Activated naive CD8-positive, alpha-beta T cell (primary cell): ENCODE measurements around the gene MGMT.

Source experiments
- H3K27ac Mint-ChIP-seq: one replicate; pipeline ENCODE4 v1.8.0; 2021; ENCODE audit warnings: mixed read lengths
- H3K27me3 Mint-ChIP-seq: one replicate; pipeline ENCODE4 v1.8.0; 2021; ENCODE audit warnings: mixed read lengths
- H3K36me3 Mint-ChIP-seq: one replicate; pipeline ENCODE4 v1.8.0; 2021; ENCODE audit warnings: mixed read lengths
- H3K4me1 Mint-ChIP-seq: one replicate; pipeline ENCODE4 v1.8.0; 2021; ENCODE audit warnings: low read depth, mixed read lengths
- H3K4me3 Mint-ChIP-seq: one replicate; pipeline ENCODE4 v1.8.0; 2021; ENCODE audit warnings: mild to moderate bottlenecking, mixed read lengths
- H3K9me3 Mint-ChIP-seq: one replicate; pipeline ENCODE4 v1.8.0; 2021; ENCODE audit warnings: low read depth, mixed read lengths

Gene MGMT

DNA sequence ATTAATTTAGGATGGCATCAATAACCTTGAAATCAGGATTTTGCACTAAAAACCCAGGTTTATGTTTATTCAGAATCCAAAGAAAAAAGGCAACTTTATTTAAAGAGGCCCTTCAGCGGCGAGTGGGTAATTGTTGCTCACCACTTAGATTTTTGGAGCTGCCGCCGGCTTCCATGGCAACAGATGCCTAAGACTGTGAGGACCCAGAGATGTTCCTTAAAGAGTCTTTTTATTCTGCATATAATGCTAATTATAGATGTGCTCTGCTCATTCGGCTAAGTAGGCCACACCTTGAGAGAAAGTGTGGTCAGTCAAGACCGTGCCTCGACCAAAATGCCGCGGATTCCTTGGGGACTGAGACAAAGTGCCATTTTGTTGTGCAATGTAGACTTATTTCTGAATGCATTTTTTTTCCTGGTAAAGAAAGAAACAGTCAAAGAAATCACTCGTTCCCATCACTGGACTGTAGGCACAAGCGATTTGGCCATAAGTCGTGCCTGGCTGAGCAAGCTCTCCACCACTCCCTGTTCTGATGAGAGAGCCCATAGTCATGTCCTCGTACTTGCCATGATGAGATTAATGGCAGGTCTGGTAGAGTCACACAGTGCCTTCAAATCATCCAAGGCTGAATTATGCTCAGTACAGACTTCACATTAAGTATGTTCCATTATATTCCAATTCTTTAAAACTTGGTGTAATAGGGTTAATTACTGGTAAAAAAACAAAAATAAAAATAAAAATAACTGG, 21.4 kb upstream of the MGMT start:
- Mint-ChIP-seq H3K36me3 (no peaks in the 10 kb centered on the region), H3K27me3 (peaks cover 1% of the 10 kb centered on the region), H3K27ac (no peak overlapping the region), H3K4me1 (no peaks in the 10 kb centered on the region), H3K9me3 (no peaks in the 10 kb centered on the region), H3K4me3 (no peak overlapping the region)

DNA sequence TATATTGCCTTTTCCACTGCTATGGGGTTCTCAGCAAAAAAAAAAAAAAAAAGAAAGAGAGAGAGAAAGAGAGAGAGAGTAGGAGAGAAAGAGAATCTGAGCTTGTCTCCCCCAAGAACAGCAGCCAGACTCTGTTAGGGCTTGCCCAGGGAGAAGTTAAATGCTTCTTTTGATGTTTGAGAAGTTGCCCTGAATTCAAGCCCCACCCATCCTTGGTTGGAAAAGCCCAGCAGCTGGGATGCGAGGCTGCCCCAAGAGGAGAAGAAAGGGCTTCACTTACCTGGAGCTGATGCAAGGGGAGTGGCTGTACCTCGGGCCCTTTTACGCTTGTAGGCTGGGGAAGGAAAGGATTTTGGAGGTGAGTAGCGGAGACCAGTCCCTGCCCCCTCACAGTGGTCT, 20.9 kb upstream of the MGMT start:
- peaks cover 5% of the 10 kb centered on the region for H3K27me3 Mint-ChIP-seq
- no peak overlapping the region for H3K27ac Mint-ChIP-seq
- H3K9me3 Mint-ChIP-seq, result no peaks in the 10 kb centered on the region
- no peaks in the 10 kb centered on the region for H3K4me1 Mint-ChIP-seq
- no peak overlapping the region for H3K4me3 Mint-ChIP-seq
- no peaks in the 10 kb centered on the region for H3K36me3 Mint-ChIP-seq

DNA sequence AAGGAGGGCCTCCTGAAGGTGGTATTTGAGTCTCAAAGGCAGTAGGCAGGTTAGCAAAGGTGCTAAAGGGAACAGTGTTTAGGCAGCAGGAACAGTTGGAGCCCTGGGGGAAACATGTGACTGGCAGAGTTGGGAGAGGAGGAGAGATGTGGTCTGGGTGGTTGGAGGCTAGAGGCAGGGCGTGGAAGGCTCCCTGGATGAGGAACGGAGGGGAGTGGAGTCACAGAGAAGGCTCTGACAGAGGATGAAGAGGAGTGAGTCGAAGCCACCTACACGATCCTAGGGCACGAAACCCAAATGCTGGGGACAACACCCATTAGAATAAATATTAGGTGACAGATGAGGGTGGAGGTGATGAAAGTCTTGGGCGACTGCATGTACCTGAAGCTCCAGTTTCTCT, 19.6 kb upstream of the MGMT start:
- Mint-ChIP-seq H3K9me3 (no peaks in the 10 kb centered on the region), H3K4me3 (no peak overlapping the region), H3K27ac (no peak overlapping the region), H3K27me3 (peaks cover 5% of the 10 kb centered on the region), H3K4me1 (no peaks in the 10 kb centered on the region), H3K36me3 (no peaks in the 10 kb centered on the region)

GRCh38 chr10:129448086-129448485, 19.0 kb upstream of the MGMT start:
- no peaks in the 10 kb centered on the region for H3K36me3 Mint-ChIP-seq
- H3K27ac Mint-ChIP-seq, result no peak overlapping the region
- no peak overlapping the region for H3K4me3 Mint-ChIP-seq
- H3K27me3 Mint-ChIP-seq, result peaks cover 3% of the 10 kb centered on the region
- no peaks in the 10 kb centered on the region for H3K4me1 Mint-ChIP-seq
- H3K9me3 Mint-ChIP-seq, result no peaks in the 10 kb centered on the region

- Mint-ChIP-seq H3K36me3 (no peaks in the 10 kb centered on the region), H3K27me3 (peaks cover 3% of the 10 kb centered on the region), H3K9me3 (no peaks in the 10 kb centered on the region), H3K4me1 (no peaks in the 10 kb centered on the region), H3K4me3 (no peak overlapping the region), H3K27ac (no peak overlapping the region)
Observed at GRCh38 chr10:129448539-129448938, 18.5 kb upstream of the MGMT start.

DNA sequence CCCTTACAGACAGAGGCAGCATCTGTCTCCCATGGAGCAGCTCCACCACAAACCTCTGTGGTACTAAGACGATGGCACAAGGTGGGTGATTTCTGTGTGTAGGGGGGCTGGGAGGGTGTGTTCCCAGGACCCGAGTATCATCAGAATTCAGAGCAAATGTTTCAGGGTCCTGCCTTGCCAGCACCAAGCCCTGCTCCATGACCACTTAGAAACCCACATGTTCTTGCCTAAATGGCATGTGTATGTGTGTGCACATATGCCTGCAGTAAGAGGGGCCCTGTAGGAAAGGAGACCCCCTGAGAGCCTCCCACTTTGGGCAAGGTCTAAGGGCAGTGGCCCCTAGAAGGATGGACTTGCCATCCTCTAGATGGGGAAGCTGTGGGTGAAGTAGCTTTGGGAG, 17.1 kb upstream of the MGMT start:
- H3K4me1 Mint-ChIP-seq, result no peaks in the 10 kb centered on the region
- H3K27ac Mint-ChIP-seq, result no peak overlapping the region
- no peaks in the 10 kb centered on the region for H3K9me3 Mint-ChIP-seq
- no peak overlapping the region for H3K4me3 Mint-ChIP-seq
- H3K36me3 Mint-ChIP-seq, result no peaks in the 10 kb centered on the region
- H3K27me3 Mint-ChIP-seq, result peaks cover 3% of the 10 kb centered on the region

DNA sequence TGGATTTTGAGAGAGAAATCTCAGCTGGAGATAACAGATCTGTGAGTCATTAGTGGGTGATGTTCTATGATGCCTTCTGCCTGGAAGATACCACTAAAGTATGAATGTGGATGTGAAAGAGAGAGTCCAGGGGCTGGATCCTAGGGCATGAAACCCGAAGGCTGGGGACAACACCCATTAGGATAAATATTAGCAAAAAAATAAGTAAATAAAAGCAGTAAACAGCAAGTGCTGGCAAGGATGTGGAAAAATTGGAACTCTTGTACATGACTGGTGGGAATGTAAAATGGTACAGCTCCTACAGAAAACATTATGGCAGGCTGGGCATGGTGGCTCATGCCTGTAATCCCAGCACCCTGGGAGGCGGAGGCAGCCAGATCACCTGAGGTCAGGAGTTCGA, 16.6 kb upstream of the MGMT start:
- Mint-ChIP-seq H3K4me3 (no peak overlapping the region), H3K27me3 (peaks cover 3% of the 10 kb centered on the region), H3K36me3 (no peaks in the 10 kb centered on the region), H3K27ac (no peak overlapping the region), H3K9me3 (no peaks in the 10 kb centered on the region), H3K4me1 (no peaks in the 10 kb centered on the region)

- Mint-ChIP-seq H3K27me3 (peaks cover 10% of the 10 kb centered on the region), H3K4me1 (no peaks in the 10 kb centered on the region)
Observed at GRCh38 chr10:129455625-129456024, 11.4 kb upstream of the MGMT start.

GRCh38 chr10:129459762-129460539, 7.1 kb upstream of the MGMT start:
- Mint-ChIP-seq H3K9me3 (no peaks in the 10 kb centered on the region), H3K4me1 (no peaks in the 10 kb centered on the region), H3K4me3 (no peak overlapping the region), H3K36me3 (no peaks in the 10 kb centered on the region), H3K27ac (no peak overlapping the region), H3K27me3 (peaks cover 7% of the 10 kb centered on the region)

More at GRCh38 chr10:129455625-129456024, 11.4 kb upstream of the MGMT start:
- Mint-ChIP-seq H3K4me3 (no peak overlapping the region), H3K27ac (no peak overlapping the region), H3K36me3 (no peaks in the 10 kb centered on the region), H3K9me3 (no peaks in the 10 kb centered on the region)

DNA sequence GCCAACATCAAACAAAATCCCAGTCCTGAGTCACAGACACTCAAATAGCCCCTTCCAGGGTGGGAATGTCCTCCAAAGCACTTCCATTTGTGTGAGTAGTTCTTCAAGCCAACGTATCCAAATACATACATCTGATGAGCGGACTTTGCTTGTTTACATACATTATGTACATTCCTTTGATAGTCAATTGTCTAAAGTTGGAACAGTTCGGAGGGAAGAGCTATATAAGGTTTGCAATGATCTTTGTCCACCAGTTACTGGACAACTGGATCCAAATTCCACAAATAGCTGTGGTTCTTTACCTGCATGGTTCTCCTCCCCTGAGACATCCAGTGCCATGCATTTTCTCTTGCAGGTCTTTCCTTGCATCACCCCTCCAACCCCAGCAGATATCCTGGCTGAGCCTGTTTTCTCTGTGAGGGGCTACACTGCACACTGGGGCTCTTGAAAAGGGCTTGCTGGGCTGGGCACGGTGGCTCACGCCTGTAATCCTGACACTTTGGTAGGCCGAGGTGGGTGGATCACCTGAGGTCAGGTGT, 4.7 kb upstream of the MGMT start:
- Mint-ChIP-seq H3K27me3 (peaks cover 2% of the 10 kb centered on the region), H3K36me3 (no peaks in the 10 kb centered on the region), H3K4me3 (no peak overlapping the region), H3K9me3 (no peaks in the 10 kb centered on the region), H3K4me1 (peaks cover 2% of the 10 kb centered on the region), H3K27ac (no peak overlapping the region)

- no peaks in the 10 kb centered on the region for H3K9me3 Mint-ChIP-seq
- no peak overlapping the region for H3K27ac Mint-ChIP-seq
- H3K36me3 Mint-ChIP-seq, result no peaks in the 10 kb centered on the region
- H3K4me3 Mint-ChIP-seq, result no peak overlapping the region
- H3K27me3 Mint-ChIP-seq, result no peaks in the 10 kb centered on the region
- H3K4me1 Mint-ChIP-seq, result peaks cover 12% of the 10 kb centered on the region
Observed at GRCh38 chr10:129464251-129464650, 2.8 kb upstream of the MGMT start.

DNA sequence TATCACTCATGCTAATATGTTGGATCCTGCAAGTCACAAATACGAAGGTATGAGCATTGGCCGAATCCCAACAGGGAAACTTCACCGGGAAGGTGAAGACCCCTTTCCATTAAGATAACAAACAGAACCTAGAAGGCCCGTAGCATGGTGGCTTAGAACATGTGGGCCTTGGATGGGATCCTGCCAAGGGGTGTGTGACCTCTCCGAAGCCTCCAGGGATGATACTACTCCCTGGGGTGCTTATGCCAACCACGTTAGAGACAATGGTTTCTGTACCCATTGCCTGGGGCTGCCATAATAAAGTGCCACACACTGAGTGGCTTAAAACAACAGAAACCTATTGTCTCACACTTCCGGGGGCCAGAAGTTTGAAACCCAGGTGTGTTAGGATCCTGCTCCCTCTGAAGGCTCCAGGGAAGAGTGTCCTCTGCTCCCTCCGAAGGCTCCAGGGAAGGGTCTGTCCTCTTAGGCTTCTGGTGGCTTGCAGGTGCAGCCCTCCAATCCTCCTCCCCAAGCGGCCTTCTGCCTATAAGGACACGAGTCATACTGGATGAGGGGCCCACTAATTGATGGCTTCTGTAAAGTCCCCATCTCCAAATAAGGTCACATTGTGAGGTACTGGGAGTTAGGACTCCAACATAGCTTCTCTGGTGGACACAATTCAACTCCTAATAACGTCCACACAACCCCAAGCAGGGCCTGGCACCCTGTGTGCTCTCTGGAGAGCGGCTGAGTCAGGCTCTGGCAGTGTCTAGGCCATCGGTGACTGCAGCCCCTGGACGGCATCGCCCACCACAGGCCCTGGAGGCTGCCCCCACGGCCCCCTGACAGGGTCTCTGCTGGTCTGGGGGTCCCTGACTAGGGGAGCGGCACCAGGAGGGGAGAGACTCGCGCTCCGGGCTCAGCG, 992 bp upstream of the MGMT start:
- Mint-ChIP-seq H3K27ac (peak overlapping the region; percentile 61), H3K36me3 (peaks cover under 1% of the 10 kb centered on the region), H3K9me3 (no peaks in the 10 kb centered on the region), H3K4me1 (peaks cover 17% of the 10 kb centered on the region), H3K4me3 (peak overlapping the region; percentile 78), H3K27me3 (no peaks in the 10 kb centered on the region)

DNA sequence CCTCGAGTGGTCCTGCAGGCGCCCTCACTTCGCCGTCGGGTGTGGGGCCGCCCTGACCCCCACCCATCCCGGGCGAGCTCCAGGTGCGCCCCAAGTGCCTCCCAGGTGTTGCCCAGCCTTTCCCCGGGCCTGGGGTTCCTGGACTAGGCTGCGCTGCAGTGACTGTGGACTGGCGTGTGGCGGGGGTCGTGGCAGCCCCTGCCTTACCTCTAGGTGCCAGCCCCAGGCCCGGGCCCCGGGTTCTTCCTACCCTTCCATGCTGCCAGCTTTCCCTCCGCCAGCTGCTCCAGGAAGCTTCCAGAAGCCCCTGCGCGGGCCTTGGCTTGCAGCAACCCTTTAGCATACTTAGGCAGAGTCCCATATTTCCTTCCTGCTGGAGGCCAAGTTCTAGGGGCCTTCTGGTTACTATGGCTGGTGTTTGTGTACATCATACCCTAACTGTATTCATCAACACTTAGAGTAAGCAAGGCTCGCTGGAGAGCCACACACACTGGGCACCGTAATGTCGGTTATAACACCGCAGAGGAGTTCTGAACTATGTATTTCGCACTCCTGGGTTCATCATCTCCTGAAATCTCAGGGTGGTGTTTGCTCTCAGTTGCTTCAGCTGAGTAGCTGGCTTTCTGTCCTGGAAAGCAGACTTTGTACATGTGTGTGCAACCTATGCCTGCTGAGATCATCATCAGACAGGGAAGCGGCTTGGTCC, 471 bp downstream of the MGMT start:
- H3K4me3 Mint-ChIP-seq, result peak overlapping the region; percentile 89
- H3K9me3 Mint-ChIP-seq, result no peaks in the 10 kb centered on the region
- H3K27ac Mint-ChIP-seq, result peak overlapping the region; percentile 81
- H3K4me1 Mint-ChIP-seq, result peaks cover 17% of the 10 kb centered on the region
- no peaks in the 10 kb centered on the region for H3K27me3 Mint-ChIP-seq
- peaks cover 4% of the 10 kb centered on the region for H3K36me3 Mint-ChIP-seq

GRCh38 chr10:129468187-129468586, 1.1 kb downstream of the MGMT start:
- Mint-ChIP-seq H3K36me3 (peaks cover 4% of the 10 kb centered on the region), H3K4me1 (peaks cover 19% of the 10 kb centered on the region), H3K27ac (no peak overlapping the region), H3K4me3 (peak overlapping the region; percentile 89), H3K9me3 (no peaks in the 10 kb centered on the region), H3K27me3 (no peaks in the 10 kb centered on the region)
